ENCODE results near the gene MAGI3.
"Not testable (repeated sequence)": the region's sequence is repeated elsewhere in the genome, so short reads cannot be mapped to it uniquely, and the experiment has no call there.

The MAGI3 gene

GRCh38 chr1:113545626-113546025 lies 155.3 kb downstream of the MAGI3 start:
- H3K4me3 ChIP-seq = no peak overlapping the region
- DNase-seq (ENCODE audit: low spot score) = no peak
- no peak overlapping the region for H3K27ac ChIP-seq
- no peak for TF ChIP-seq CTCF (IDR thresholded peaks at IDR 0.05)

GRCh38 chr1:113551728-113552127 lies 161.4 kb downstream of the MAGI3 start:
- Histone ChIP-seq H3K4me3 (no peak overlapping the region), H3K27ac (no peak overlapping the region)
- TF ChIP-seq CTCF (IDR thresholded peaks at IDR 0.05) = no peak
- no peak for DNase-seq (ENCODE audit: low spot score)

- Histone ChIP-seq H3K4me3 (no peak overlapping the region), H3K27ac (no peak overlapping the region)
- TF ChIP-seq CTCF (IDR thresholded peaks at IDR 0.05) = no peak
- no peak for DNase-seq (ENCODE audit: low spot score)
Measured at GRCh38 chr1:113552244-113552643, 161.9 kb downstream of the MAGI3 start.

- DNase-seq (ENCODE audit: low spot score) = no peak
- TF ChIP-seq CTCF (IDR thresholded peaks at IDR 0.05) = no peak
- H3K27ac ChIP-seq = no peak overlapping the region
- H3K4me3 ChIP-seq = no peak overlapping the region
Measured at GRCh38 chr1:113557187-113557586, 166.9 kb downstream of the MAGI3 start.

GRCh38 chr1:113565621-113566020 lies 175.3 kb downstream of the MAGI3 start:
- no peak for DNase-seq (ENCODE audit: low spot score)
- no peak overlapping the region for H3K27ac ChIP-seq
- TF ChIP-seq CTCF (IDR thresholded peaks at IDR 0.05) = no peak

GRCh38 chr1:113567427-113567826 lies 177.1 kb downstream of the MAGI3 start:
- TF ChIP-seq CTCF (IDR thresholded peaks at IDR 0.05) = no peak
- no peak overlapping the region for H3K27ac ChIP-seq
- H3K4me3 ChIP-seq = no peak overlapping the region
- no peak for DNase-seq (ENCODE audit: low spot score)

More at GRCh38 chr1:113565621-113566020, 175.3 kb downstream of the MAGI3 start:
- H3K4me3 ChIP-seq = no peak overlapping the region

GRCh38 chr1:113575744-113576260 lies 185.5 kb downstream of the MAGI3 start:
- not testable (repeated sequence) for H3K27ac ChIP-seq; DNase-seq (ENCODE audit: low spot score); H3K4me3 ChIP-seq

- Histone ChIP-seq H3K4me3 (no peak overlapping the region), H3K27ac (no peak overlapping the region)
- no peak for TF ChIP-seq CTCF (IDR thresholded peaks at IDR 0.05)
- no peak for DNase-seq (ENCODE audit: low spot score)
Measured at GRCh38 chr1:113576271-113576670, 186.0 kb downstream of the MAGI3 start.

Measured in coronary artery (tissue), 2 donors.